GM03348 (cell line): ENCODE data around the gene SERPINE2.
"Not testable (repeated sequence)": the region's sequence is repeated elsewhere in the genome, so short reads cannot be mapped to it uniquely, and the experiment has no call there.

ENCODE experiments used
- DNase-seq: peaks from one replicate; pipeline ENCODE4 v3.0.0; 2012; ENCODE audit warnings: low spot score

The SERPINE2 gene

GRCh38 chr2:223943135-223943534 lies 96.0 kb downstream of the SERPINE2 start:
- DNase-seq: no peak

- peak; percentile 73 for DNase-seq
These were observed 97.4 kb downstream of the SERPINE2 start for GRCh38 chr2:223941579-223942277.

- not testable (repeated sequence) for DNase-seq
These were observed 99.6 kb downstream of the SERPINE2 start for GRCh38 chr2:223939438-223939837.

- DNase-seq: no peak
These were observed 101.6 kb downstream of the SERPINE2 start for GRCh38 chr2:223937535-223937934.

- no peak for DNase-seq
These were observed 102.2 kb downstream of the SERPINE2 start for GRCh38 chr2:223936862-223937326.

- no peak for DNase-seq
These were observed 103.5 kb downstream of the SERPINE2 start for GRCh38 chr2:223935459-223936125.

- no peak for DNase-seq
These were observed 104.2 kb downstream of the SERPINE2 start for GRCh38 chr2:223934870-223935269.

GRCh38 chr2:223932816-223933800 lies 106.0 kb downstream of the SERPINE2 start:
- DNase-seq: no peak

GRCh38 chr2:223930103-223930976 lies 108.7 kb downstream of the SERPINE2 start:
- DNase-seq: no peak

- no peak for DNase-seq
These were observed 109.4 kb downstream of the SERPINE2 start for GRCh38 chr2:223929571-223930102.

GRCh38 chr2:223928113-223929006 lies 110.7 kb downstream of the SERPINE2 start:
- DNase-seq: no peak

GRCh38 chr2:223925106-223925505 lies 114.0 kb downstream of the SERPINE2 start:
- no peak for DNase-seq
